Keratinocyte (primary cell): ENCODE data around the gene CAMKMT. TPM values are rescaled to one million over a fixed set of nuclear protein-coding genes. Genes with fewer than 3 reads are reported as not detected.

Experiments used
- DNase-seq: peaks from one replicate; pipeline ENCODE4 v3.0.0-alpha.2; 2011; ENCODE audit warnings: low read depth, missing footprints, low spot score
- FAIRE-seq: peaks from 2 replicates; lab custom pipeline; 2011; peaks lifted over from hg19 to GRCh38; lab: Jason Lieb, UNC
- H2AFZ ChIP-seq: 2 replicates; pipeline ENCODE4 v1.6.0; 2012; ENCODE audit warnings: low read length, control low read depth, inconsistent platforms; ENCODE audit not compliant: control insufficient read depth
- H3K27ac ChIP-seq: 2 replicates; pipeline ENCODE4 v1.5.1; 2011; ENCODE audit warnings: low read length; ENCODE audit not compliant: control insufficient read depth, insufficient read depth
- H3K27me3 ChIP-seq: 3 replicates; pipeline ENCODE4 v1.6.0; 2011; ENCODE audit warnings: low read length; ENCODE audit not compliant: control insufficient read depth, insufficient read depth; ENCODE audit errors: extremely low read depth
- H3K36me3 ChIP-seq, 2 experiments: 2 replicates in 1 of 2; 3 replicates in 1 of 2; pipeline ENCODE4 v1.5.1; 2011; ENCODE audit warnings: low read length in 2 of 2, mild to moderate bottlenecking in 1 of 2; ENCODE audit not compliant: control insufficient read depth in 2 of 2, insufficient read depth in 2 of 2; ENCODE audit errors: extremely low read depth in 1 of 2
- H3K4me1 ChIP-seq: 3 replicates; pipeline ENCODE4 v1.5.1; 2011; ENCODE audit warnings: low read length; ENCODE audit not compliant: control insufficient read depth, insufficient read depth; ENCODE audit errors: extremely low read depth
- H3K4me2 ChIP-seq: 3 replicates; pipeline ENCODE4 v1.6.0; 2011; ENCODE audit warnings: low read depth, low read length; ENCODE audit not compliant: control insufficient read depth, insufficient read depth; ENCODE audit errors: extremely low read depth
- H3K4me3 ChIP-seq, 3 experiments: fragments of 200-600 bp in 1 of 3; sonication (generic) in 1 of 3; 2 replicates in 2 of 3; 3 replicates in 1 of 3; pipeline ENCODE4 v1.5.1; 2011 to 2016; ENCODE audit warnings: low read length in 3 of 3, mild to moderate bottlenecking in 3 of 3, control low read depth in 2 of 3, inconsistent platforms in 1 of 3, low read depth in 1 of 3, mixed read lengths in 1 of 3, mixed run types in 1 of 3, moderate library complexity in 1 of 3; ENCODE audit not compliant: control insufficient read depth in 2 of 3, insufficient read depth in 2 of 3; ENCODE audit errors: extremely low read depth in 1 of 3
- H3K79me2 ChIP-seq: 2 replicates; pipeline ENCODE4 v1.6.0; 2012; ENCODE audit warnings: low read length; ENCODE audit not compliant: control insufficient read depth, insufficient read depth
- H3K9ac ChIP-seq: 3 replicates; pipeline ENCODE4 v1.6.0; 2011; ENCODE audit warnings: low read length; ENCODE audit not compliant: control insufficient read depth, insufficient read depth; ENCODE audit errors: extremely low read depth
- H3K9me1 ChIP-seq: 3 replicates; pipeline ENCODE4 v1.6.0; 2011; ENCODE audit warnings: low read length; ENCODE audit not compliant: control insufficient read depth, insufficient read depth; ENCODE audit errors: extremely low read depth
- H3K9me3 ChIP-seq: 2 replicates; pipeline ENCODE4 v1.5.1; 2012; ENCODE audit warnings: low read depth, low read length; ENCODE audit not compliant: control insufficient read depth
- H4K20me1 ChIP-seq: 3 replicates; pipeline ENCODE4 v1.6.0; 2011; ENCODE audit warnings: low read length; ENCODE audit not compliant: control insufficient read depth, insufficient read depth; ENCODE audit errors: extremely low read depth
- CTCF ChIP-seq, 3 experiments: IDR thresholded peaks in 1 of 3; conservative IDR thresholded peaks in 1 of 3; optimal IDR thresholded peaks in 1 of 3; 2 replicates in 2 of 3; 3 replicates in 1 of 3; pipeline versions ENCODE3 to v1.5.1; 2011; ENCODE audit warnings: low read length in 3 of 3, mild to moderate bottlenecking in 3 of 3, moderate library complexity in 2 of 3, control low read depth in 1 of 3, inconsistent platforms in 1 of 3; ENCODE audit not compliant: insufficient read depth in 2 of 3; ENCODE audit errors: extremely low read depth in 1 of 3
- EZH2 ChIP-seq: IDR thresholded peaks from one replicate; pipeline ENCODE4 v1.6.1; 2012; ENCODE audit warnings: inconsistent platforms, mild to moderate bottlenecking, low read length, moderate library complexity
- dilution Hi-C: fragments of 300-500 bp; cut with MboI; formaldehyde crosslinking; loops from one replicate; pipeline ENCODE4 v1.7.0; 2020; ENCODE audit warnings: low sequenced_read_pairs; ENCODE audit not compliant: extremely low pct_ligation_motif_present
- polyA plus RNA-seq, 5 experiments: library from polyadenylated mRNA; depleted of rRNA in 3 of 5; stranded (reverse) in 3 of 5; stranded (forward) in 1 of 5; unstranded in 1 of 5; fragments of >200 nt; gene quantifications; 1 replicate in 1 of 5; 2 replicates in 3 of 5; 3 replicates in 1 of 5; pipeline versions ENCODE4 v1.2.1 to v1.2.3, GENCODE V29; 2011 to 2012; ENCODE audit warnings: missing spikeins in 2 of 5, low read depth in 1 of 5, low replicate concordance in 1 of 5

The CAMKMT gene
- polyA plus RNA-seq, 1 donor (not counting 4 experiments of a cell fraction or from before 2014, with no cell fraction given): 9.9 TPM

GRCh38 chr2:44429034-44429433, 67.3 kb downstream of the CAMKMT start:
- dilution Hi-C loops: no loop called here
- Histone ChIP-seq H3K4me2 (no peak overlapping the region), H3K27me3 (no peaks in the 10 kb centered on the region), H3K9me1 (no peaks in the 10 kb centered on the region), H3K4me3 (no peak overlapping the region), H3K4me1 (no peaks in the 10 kb centered on the region), H3K36me3 (no peaks in the 10 kb centered on the region), H3K27ac (no peak overlapping the region), H3K9me3 (no peaks in the 10 kb centered on the region), H3K79me2 (no peaks in the 10 kb centered on the region), H2AFZ (no peak overlapping the region), H4K20me1 (no peaks in the 10 kb centered on the region), H3K9ac (no peak overlapping the region)
- no peak for DNase-seq
- no peak for TF ChIP-seq EZH2
- TF ChIP-seq CTCF (optimal IDR thresholded peaks at IDR 0.05 in 1 of 3, IDR thresholded peaks at IDR 0.05 in 1 of 3, conservative IDR thresholded peaks at IDR 0.05 in 1 of 3; ENCODE audit: extremely low read depth in 1 of 3, insufficient read depth in 2 of 3, low read length in 3 of 3): no peak
- FAIRE-seq: no peak

GRCh38 chr2:44430342-44430741, 68.6 kb downstream of the CAMKMT start:
- no peak for FAIRE-seq
- Histone ChIP-seq H2AFZ (no peak overlapping the region), H3K27ac (no peak overlapping the region), H3K9me3 (no peaks in the 10 kb centered on the region), H4K20me1 (no peaks in the 10 kb centered on the region), H3K4me1 (no peaks in the 10 kb centered on the region), H3K9me1 (no peaks in the 10 kb centered on the region), H3K36me3 (no peaks in the 10 kb centered on the region), H3K4me2 (no peak overlapping the region), H3K79me2 (no peaks in the 10 kb centered on the region), H3K27me3 (no peaks in the 10 kb centered on the region), H3K9ac (no peak overlapping the region), H3K4me3 (no peak overlapping the region)
- TF ChIP-seq CTCF (optimal IDR thresholded peaks at IDR 0.05 in 1 of 3, IDR thresholded peaks at IDR 0.05 in 1 of 3, conservative IDR thresholded peaks at IDR 0.05 in 1 of 3; ENCODE audit: extremely low read depth in 1 of 3, insufficient read depth in 2 of 3, low read length in 3 of 3) (no peak), EZH2 (no peak)
- dilution Hi-C loops: no loop called here
- DNase-seq: no peak
